LNCaP clone FGC (cell line): ENCODE measurements around the gene IL6ST.

ENCODE experiments used
- DNase-seq: peaks from one replicate; pipeline ENCODE4 v3.0.0-alpha.2; 2011; ENCODE audit warnings: low read depth
- H3K4me3 ChIP-seq: 2 replicates; pipeline ENCODE4 v1.5.1; 2011; ENCODE audit warnings: mild to moderate bottlenecking, low read depth, low read length, control low read depth
- CTCF ChIP-seq: IDR thresholded peaks from 2 replicates; pipeline ENCODE4 v1.5.1; 2012; ENCODE audit warnings: mild to moderate bottlenecking; ENCODE audit not compliant: control insufficient read depth, insufficient read depth; ENCODE audit errors: extremely low read depth

The IL6ST gene

DNA sequence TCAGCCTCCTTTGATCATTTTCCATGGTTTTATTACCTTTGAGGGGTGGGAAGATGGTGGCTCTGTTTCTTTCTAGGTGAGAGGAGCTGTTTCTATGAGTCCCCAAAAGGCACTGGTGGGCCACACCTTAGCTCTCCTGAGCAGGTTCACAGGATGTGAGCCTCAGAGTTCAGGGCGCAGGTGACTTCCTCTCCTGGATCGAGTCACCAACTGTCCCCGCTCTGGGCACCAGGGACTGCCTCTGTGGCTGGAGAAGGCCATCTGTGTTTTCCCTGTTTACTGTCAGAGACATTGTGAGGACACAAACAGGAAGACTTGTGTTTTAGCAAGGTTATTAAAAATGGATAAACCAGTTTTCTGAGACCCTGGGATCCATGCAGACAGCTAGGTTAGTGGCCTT, 75.1 kb downstream of the IL6ST start:
- no peak for TF ChIP-seq CTCF
- no peak overlapping the region for H3K4me3 ChIP-seq
- no peak for DNase-seq

DNA sequence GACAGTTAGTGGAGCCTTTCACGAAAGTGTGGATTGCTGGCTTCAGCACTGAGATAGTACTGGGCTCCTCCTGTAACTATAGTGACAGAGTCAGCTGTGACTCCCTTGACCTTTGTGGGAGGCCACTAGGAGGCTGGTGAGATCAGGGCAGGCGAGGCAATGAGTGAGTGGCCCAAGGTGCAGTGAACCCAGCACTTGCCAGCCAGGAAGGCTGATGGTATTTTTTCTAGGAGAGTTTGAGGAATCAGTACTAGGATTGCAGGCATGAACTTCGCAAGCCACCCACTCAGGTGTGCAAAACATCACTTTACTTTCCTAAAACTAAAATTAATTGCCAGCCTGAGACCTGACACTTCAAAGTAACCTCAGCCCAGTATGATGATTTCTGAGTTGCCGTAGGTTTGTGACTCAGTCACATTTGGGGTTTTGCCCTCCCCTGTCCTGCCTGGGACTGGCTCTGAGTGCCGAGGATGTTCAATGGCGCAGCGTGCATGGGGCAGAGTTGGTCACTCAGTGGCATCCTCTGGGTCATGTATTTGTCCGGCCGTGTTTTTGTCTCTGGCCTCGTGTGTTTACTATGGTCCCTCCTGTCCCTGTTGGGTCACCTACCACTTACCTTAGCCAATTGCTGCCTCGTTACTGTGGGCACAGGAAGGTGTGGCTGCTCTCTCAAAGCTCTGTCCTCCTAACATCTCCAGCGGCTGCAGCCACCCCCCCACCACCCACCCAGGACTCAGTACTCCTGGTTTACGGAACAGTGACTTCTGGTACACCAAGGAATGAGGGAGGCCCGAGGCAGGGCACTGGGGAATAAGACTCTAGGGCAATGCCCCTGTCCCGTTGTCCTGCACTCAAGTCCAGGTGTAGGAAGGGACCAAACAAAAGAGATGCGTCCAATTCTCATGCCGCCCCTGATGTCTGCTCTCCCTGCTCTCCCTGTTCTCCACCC, 76.4 kb downstream of the IL6ST start:
- no peak for DNase-seq
- H3K4me3 ChIP-seq = no peak overlapping the region
- no peak for TF ChIP-seq CTCF

- no peak for TF ChIP-seq CTCF
- DNase-seq = no peak
- H3K4me3 ChIP-seq = no peak overlapping the region
These were observed 77.2 kb downstream of the IL6ST start for GRCh38 chr5:55917402-55918086.

GRCh38 chr5:55916986-55917385, 77.8 kb downstream of the IL6ST start:
- DNase-seq = no peak
- H3K4me3 ChIP-seq = no peak overlapping the region
- TF ChIP-seq CTCF = no peak

- no peak overlapping the region for H3K4me3 ChIP-seq
- no peak for DNase-seq
- TF ChIP-seq CTCF = no peak
These were observed 79.0 kb downstream of the IL6ST start for GRCh38 chr5:55915783-55916182.

DNA sequence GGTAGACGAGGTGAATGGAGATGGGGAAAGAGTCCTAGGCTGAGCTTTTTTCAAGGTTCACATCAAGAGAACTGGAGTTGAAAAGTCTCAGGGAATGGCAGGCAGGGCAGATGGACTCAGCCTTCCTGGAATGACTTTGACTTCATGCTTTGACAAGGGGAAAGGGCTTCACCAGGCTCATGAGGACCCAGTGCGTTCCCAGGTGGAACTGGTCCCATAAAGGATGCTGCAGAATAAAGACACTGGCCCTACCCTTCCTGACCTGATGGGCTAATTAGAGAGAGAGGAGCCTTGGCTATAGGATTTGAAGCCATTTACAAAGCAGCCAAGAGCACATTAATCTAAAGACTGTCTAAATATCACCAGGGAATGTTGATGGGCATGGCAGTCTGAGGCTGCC, 79.8 kb downstream of the IL6ST start:
- TF ChIP-seq CTCF = no peak
- no peak overlapping the region for H3K4me3 ChIP-seq
- DNase-seq = no peak
